Transverse colon (tissue), 4 donors: Measurements from ENCODE around the gene SEMA4D. TPM values are rescaled to one million over a fixed set of nuclear protein-coding genes. Genes with fewer than 3 reads are reported as not detected.
A peak's percentile ranks its signal among the peaks of the same experiment; 100 is the strongest.

Experiments used
- DNase-seq: peaks from one replicate; pipeline ENCODE4 v3.0.0-alpha.2; 2019
- H3K27ac ChIP-seq, 4 donors: fragments of 200-600 bp; sonication (generic); 2 replicates each; pipeline ENCODE4 v1.5.1; 2016 to 2018; ENCODE audit warnings: inconsistent platforms in 4 of 4
- H3K27me3 ChIP-seq: fragments of 200-600 bp; sonication (generic); 2 replicates; pipeline ENCODE4 v1.5.1; 2017; ENCODE audit warnings: inconsistent platforms
- H3K36me3 ChIP-seq, 4 donors: fragments of 200-600 bp; sonication (generic); 2 replicates each; pipeline ENCODE4 v1.5.1; 2017 to 2019; ENCODE audit warnings: inconsistent platforms in 4 of 4
- H3K4me1 ChIP-seq, 4 donors: fragments of 200-600 bp; sonication (generic); 2 replicates each; pipeline ENCODE4 v1.5.1; 2017 to 2020; ENCODE audit warnings: inconsistent platforms in 4 of 4
- H3K4me3 ChIP-seq, 4 donors: fragments of 200-600 bp; sonication (generic); 1 replicate in 1 of 4; 2 replicates in 3 of 4; pipeline versions ENCODE4 v1.5.1 to v1.6.1; 2017 to 2019; ENCODE audit warnings: inconsistent platforms in 4 of 4
- H3K9me3 ChIP-seq, 2 donors: fragments of 200-600 bp; sonication (generic); 2 replicates each; pipeline ENCODE4 v1.5.1; 2017 to 2019; ENCODE audit warnings: inconsistent platforms in 2 of 2
- CTCF ChIP-seq, 5 experiments: fragments of 200-600 bp in 3 of 5; fragments of 450-650 bp in 2 of 5; sonication (generic) in 3 of 5; IDR thresholded peaks; 1 replicate in 2 of 5; 2 replicates in 3 of 5; pipeline ENCODE4 v1.5.1; 2016 to 2017; ENCODE audit warnings: antibody characterized with exemption in 5 of 5, inconsistent platforms in 3 of 5, mild to moderate bottlenecking in 2 of 5, moderate library complexity in 1 of 5
- EP300 ChIP-seq: sonication (generic); formaldehyde crosslinking; IDR thresholded peaks from one replicate; pipeline ENCODE4 v1.6.1; 2017; ENCODE audit warnings: antibody characterized with exemption, low read depth
- POLR2A ChIP-seq: fragments of 450-650 bp; IDR thresholded peaks from one replicate; pipeline ENCODE4 v1.6.1; 2016; ENCODE audit warnings: antibody characterized with exemption, mild to moderate bottlenecking, moderate library complexity
- POLR2AphosphoS5 ChIP-seq, 3 donors: sonication (generic); formaldehyde crosslinking; IDR thresholded peaks; one replicate each; pipeline ENCODE4 v1.6.1; 2016; ENCODE audit warnings: antibody characterized with exemption in 3 of 3
- WGBS, 2 donors: methylation state at CpG; one replicate each; pipeline ENCODE4 v1.1.5; 2018; ENCODE audit warnings: low coverage in 1 of 2; 5-methylcytosine and 5-hydroxymethylcytosine counted together
- in situ Hi-C, 4 donors: fragments of 200-750 bp; cut with MboI; loops; one replicate each; pipeline versions ENCODE4 v1.15.0 to v1.15.1; 2017; ENCODE audit warnings: low sequenced_read_pairs in 3 of 4, low pct_ligation_motif_present in 1 of 4, low pct_unique_long_range_greater_than_20kb in 1 of 4
- intact Hi-C: fragments of 100-400 bp; cut with DNase I; formaldehyde crosslinking; loops from one replicate; pipeline ENCODE4 v1.15.1; 2023; ENCODE audit warnings: low total_unique reads
- total RNA-seq, 4 donors: library from RNA; depleted of rRNA; stranded (reverse); fragments of >200 nt; gene quantifications; one replicate each; pipeline ENCODE4 v1.1.0, GENCODE V29; 2016

The SEMA4D gene
- total RNA-seq, 4 donors from 2014 or later, result 8.7 to 29.1 (median 14.5) TPM

GRCh38 chr9:89528540-89528939 is 30.6 kb upstream of the SEMA4D start:
- H3K27me3 ChIP-seq, result no peaks in the 10 kb centered on the region
- 31 to 47% methylated on average over 6 of the region's 6 CpGs for WGBS, 2 donors
- no peaks in the 10 kb centered on the region for H3K36me3 ChIP-seq
- DNase-seq, result no peak
- peak overlapping the region in 1 of 4 donors; percentile 3 for H3K27ac ChIP-seq
- intact Hi-C loops, result no loop called here
- H3K9me3 ChIP-seq, result no peaks in the 10 kb centered on the region
- TF ChIP-seq EP300, result no peak
- no peak for TF ChIP-seq POLR2AphosphoS5 (IDR thresholded peaks at IDR 0.05)
- TF ChIP-seq POLR2A, result no peak
- no peak for TF ChIP-seq CTCF (IDR thresholded peaks at IDR 0.05)
- in situ Hi-C loops, result loop anchor here in 3 of 4 donors (25.0 kb wide), 2 partner anchors 116 to 191 kb away; no protein-coding TSS in a partner anchor
- peaks cover 0 to 21% (median 3%) of the 10 kb centered on the region in 4 donors for H3K4me1 ChIP-seq
- no peak overlapping the region for H3K4me3 ChIP-seq

- TF ChIP-seq CTCF (IDR thresholded peaks at IDR 0.05) (no peak), EP300 (no peak)
- no peak for DNase-seq
- H3K36me3 ChIP-seq, result no peaks in the 10 kb centered on the region
- no peaks in the 10 kb centered on the region for H3K27me3 ChIP-seq
- H3K4me1 ChIP-seq, result peaks cover 0 to 25% (median 3%) of the 10 kb centered on the region in 4 donors
- in situ Hi-C loops (loop anchor here in 3 of 4 donors (25.0 kb wide), 2 partner anchors 116 to 191 kb away; no protein-coding TSS in a partner anchor), intact Hi-C loops (no loop called here)
- H3K27ac ChIP-seq, result peak overlapping the region in 1 of 4 donors; percentile 3
- no peaks in the 10 kb centered on the region for H3K9me3 ChIP-seq
- no peak overlapping the region for H3K4me3 ChIP-seq
- 99% methylated on average over 5 of the region's 5 CpGs; no CpG with 5 or more reads in 1 of the 2 donors for WGBS, 2 donors
Observed at GRCh38 chr9:89528131-89528530, 30.2 kb upstream of the SEMA4D start.

GRCh38 chr9:89527084-89527483 is 29.2 kb upstream of the SEMA4D start:
- WGBS, 2 donors, result 44% methylated on average over 2 of the region's 2 CpGs; no CpG with 5 or more reads in 1 of the 2 donors
- H3K4me3 ChIP-seq, result no peak overlapping the region
- H3K27me3 ChIP-seq, result no peaks in the 10 kb centered on the region
- no peaks in the 10 kb centered on the region for H3K36me3 ChIP-seq
- H3K9me3 ChIP-seq, result no peaks in the 10 kb centered on the region
- intact Hi-C loops (no loop called here), in situ Hi-C loops (loop anchor here in 3 of 4 donors (25.0 kb wide), 2 partner anchors 115 to 190 kb away; no protein-coding TSS in a partner anchor)
- peak overlapping the region in 2 of 4 donors; percentile 0 to 21 for H3K27ac ChIP-seq
- H3K4me1 ChIP-seq, result peaks cover 0 to 31% (median 3%) of the 10 kb centered on the region in 4 donors
- TF ChIP-seq CTCF (IDR thresholded peaks at IDR 0.05) (no peak), POLR2A (no peak), EP300 (no peak), POLR2AphosphoS5 (IDR thresholded peaks at IDR 0.05) (no peak)
- peak; percentile 40 for DNase-seq

- TF ChIP-seq POLR2A, result no peak
- TF ChIP-seq CTCF (IDR thresholded peaks at IDR 0.05), result no peak
- TF ChIP-seq POLR2AphosphoS5 (IDR thresholded peaks at IDR 0.05), result no peak
- no peak for TF ChIP-seq EP300
- H3K36me3 ChIP-seq, result no peaks in the 10 kb centered on the region
- no peaks in the 10 kb centered on the region for H3K27me3 ChIP-seq
- peak overlapping the region in 2 of 4 donors; percentile 0 to 21 for H3K27ac ChIP-seq
- no peaks in the 10 kb centered on the region for H3K9me3 ChIP-seq
- no peak overlapping the region for H3K4me3 ChIP-seq
- WGBS, 2 donors, result 69% methylated on average over 3 of the region's 3 CpGs; no CpG with 5 or more reads in 1 of the 2 donors
- intact Hi-C loops, result no loop called here
- peaks cover 0 to 31% (median 3%) of the 10 kb centered on the region in 4 donors for H3K4me1 ChIP-seq
- no peak for DNase-seq
- in situ Hi-C loops, result loop anchor here in 3 of 4 donors (25.0 kb wide), 2 partner anchors 114 to 189 kb away; no protein-coding TSS in a partner anchor
Observed at GRCh38 chr9:89526667-89527066, 28.8 kb upstream of the SEMA4D start.
